ENCODE data around the gene CFAP65. TPM values are rescaled to one million over a fixed set of nuclear protein-coding genes. Genes with fewer than 3 reads are reported as not detected.
A peak's percentile ranks its signal among the peaks of the same experiment; 100 is the strongest.

The CFAP65 gene
- total RNA-seq, 4 donors from 2014 or later = 1.5 to 3.6 TPM; not detected in 2

- Histone ChIP-seq H3K27ac (no peak overlapping the region), H3K36me3 (no peaks in the 10 kb centered on the region), H3K27me3 (no peaks in the 10 kb centered on the region), H3K9me3 (no peaks in the 10 kb centered on the region), H3K4me3 (no peak overlapping the region), H3K4me1 (no peaks in the 10 kb centered on the region)
- TF ChIP-seq POLR2A (IDR thresholded peaks at IDR 0.05) (no peak), CTCF (IDR thresholded peaks at IDR 0.05) (no peak)
- DNase-seq = peak in 1 of 3 donors; percentile 34
These were observed 15.4 kb downstream of the CFAP65 start for GRCh38 chr2:219025637-219026585.

GRCh38 chr2:219024059-219024458 lies 17.3 kb downstream of the CFAP65 start:
- no peaks in the 10 kb centered on the region for H3K4me1 ChIP-seq
- H3K9me3 ChIP-seq = no peaks in the 10 kb centered on the region
- no peaks in the 10 kb centered on the region for H3K27me3 ChIP-seq
- H3K27ac ChIP-seq = no peak overlapping the region
- no peak for DNase-seq
- no peaks in the 10 kb centered on the region for H3K36me3 ChIP-seq
- no peak overlapping the region for H3K4me3 ChIP-seq
- TF ChIP-seq CTCF (IDR thresholded peaks at IDR 0.05) (no peak), POLR2A (IDR thresholded peaks at IDR 0.05) (no peak)

GRCh38 chr2:219023045-219023605 lies 18.2 kb downstream of the CFAP65 start:
- TF ChIP-seq POLR2A (IDR thresholded peaks at IDR 0.05) = no peak
- no peak for TF ChIP-seq CTCF (IDR thresholded peaks at IDR 0.05)
- Histone ChIP-seq H3K27ac (no peak overlapping the region), H3K4me3 (no peak overlapping the region), H3K27me3 (no peaks in the 10 kb centered on the region), H3K36me3 (no peaks in the 10 kb centered on the region), H3K4me1 (no peaks in the 10 kb centered on the region), H3K9me3 (no peaks in the 10 kb centered on the region)
- peak in 1 of 3 donors; percentile 25 for DNase-seq

- no peaks in the 10 kb centered on the region for H3K9me3 ChIP-seq
- no peak for DNase-seq
- no peak for TF ChIP-seq CTCF (IDR thresholded peaks at IDR 0.05)
- TF ChIP-seq POLR2A (IDR thresholded peaks at IDR 0.05) = no peak
These were observed 18.7 kb downstream of the CFAP65 start for GRCh38 chr2:219022616-219023015.

GRCh38 chr2:219022041-219022440 lies 19.3 kb downstream of the CFAP65 start:
- Histone ChIP-seq H3K9me3 (no peaks in the 10 kb centered on the region), H3K27me3 (no peaks in the 10 kb centered on the region)
- TF ChIP-seq POLR2A (IDR thresholded peaks at IDR 0.05) (no peak), CTCF (IDR thresholded peaks at IDR 0.05) (no peak)

More at GRCh38 chr2:219022616-219023015, 18.7 kb downstream of the CFAP65 start:
- Histone ChIP-seq H3K36me3 (no peaks in the 10 kb centered on the region), H3K4me1 (no peaks in the 10 kb centered on the region), H3K27ac (no peak overlapping the region), H3K4me3 (no peak overlapping the region), H3K27me3 (no peaks in the 10 kb centered on the region)

More at GRCh38 chr2:219022041-219022440, 19.3 kb downstream of the CFAP65 start:
- Histone ChIP-seq H3K4me1 (no peaks in the 10 kb centered on the region), H3K4me3 (no peak overlapping the region), H3K27ac (no peak overlapping the region), H3K36me3 (no peaks in the 10 kb centered on the region)
- DNase-seq = peak in 1 of 3 donors; percentile 29
